Stimulated activated CD4-positive, alpha-beta T cell treated with anti-CD3 and anti-CD28 coated beads, Interleukin-2, amount 100 ng/mL, for 48 hours (primary cell): Measurements from ENCODE around the gene XYLT1.

Experiments
- DNase-seq, 2 donors: peaks; one replicate each; pipeline ENCODE4 v3.0.0-alpha.2; 2020

Gene XYLT1

GRCh38 chr16:17241264-17241835 is 229.4 kb downstream of the XYLT1 start:
- no peak for DNase-seq

- DNase-seq = no peak
Measured at GRCh38 chr16:17238285-17239028, 232.3 kb downstream of the XYLT1 start.

DNA sequence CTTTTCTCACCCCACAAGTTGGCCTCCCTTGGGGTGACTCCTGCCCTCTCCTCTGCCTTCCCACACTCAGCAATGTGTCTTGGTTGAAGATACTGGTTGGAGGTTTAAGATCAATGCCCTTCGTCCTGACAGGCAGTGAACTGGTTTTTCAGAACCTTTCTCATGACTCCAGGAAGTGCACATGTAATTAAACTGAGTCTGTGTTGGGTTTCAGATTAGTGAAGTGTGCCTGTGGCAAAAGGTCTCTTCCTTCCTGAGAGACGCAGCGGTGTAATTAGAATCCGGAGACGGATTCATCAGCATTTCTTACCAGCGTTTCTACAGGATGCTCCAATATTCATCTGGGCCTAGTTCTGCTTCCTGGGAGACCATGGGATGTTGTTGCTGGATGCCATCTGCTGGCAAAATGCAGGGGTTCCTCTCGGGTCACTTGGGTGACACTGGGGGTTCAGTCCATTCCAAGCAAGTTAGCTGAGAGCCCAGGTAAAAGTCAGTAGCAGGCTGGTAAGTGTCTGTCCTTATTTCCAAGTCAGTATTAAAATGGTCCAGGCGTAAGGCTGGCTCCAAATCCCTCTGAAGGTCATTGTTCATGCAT is 233.3 kb downstream of the XYLT1 start:
- no peak for DNase-seq

DNA sequence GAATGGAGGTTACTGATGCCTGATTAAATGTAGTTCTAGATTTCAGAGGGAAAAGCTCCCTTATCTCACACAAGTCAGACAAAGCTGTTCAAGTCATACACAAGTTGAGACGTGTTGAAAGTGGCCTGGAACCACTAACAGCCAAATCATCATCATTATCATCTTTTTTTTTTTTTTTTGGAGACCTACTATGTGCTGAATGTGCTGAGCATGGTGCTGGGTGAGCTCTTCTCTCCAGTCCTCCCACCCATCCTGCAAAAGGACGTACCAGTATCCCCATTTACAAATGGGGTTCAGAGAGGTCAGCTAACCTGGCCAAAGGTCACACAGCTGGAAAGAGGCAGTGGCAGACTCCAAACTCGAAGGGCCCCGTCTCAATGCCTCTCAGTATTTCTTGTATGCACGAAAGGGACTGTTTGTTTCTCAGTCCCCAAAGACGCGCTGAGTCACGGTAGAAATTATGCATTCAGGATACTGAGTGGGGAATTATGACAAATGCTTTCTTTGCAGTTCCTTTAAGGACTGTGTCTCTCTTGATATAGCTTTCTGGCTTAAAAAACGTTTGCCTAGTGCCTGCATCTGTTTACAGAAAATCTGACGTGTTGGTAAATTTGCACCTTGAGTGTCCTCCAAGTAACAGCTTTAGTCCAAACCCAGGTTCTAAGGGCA is 235.5 kb downstream of the XYLT1 start:
- DNase-seq = no peak

DNA sequence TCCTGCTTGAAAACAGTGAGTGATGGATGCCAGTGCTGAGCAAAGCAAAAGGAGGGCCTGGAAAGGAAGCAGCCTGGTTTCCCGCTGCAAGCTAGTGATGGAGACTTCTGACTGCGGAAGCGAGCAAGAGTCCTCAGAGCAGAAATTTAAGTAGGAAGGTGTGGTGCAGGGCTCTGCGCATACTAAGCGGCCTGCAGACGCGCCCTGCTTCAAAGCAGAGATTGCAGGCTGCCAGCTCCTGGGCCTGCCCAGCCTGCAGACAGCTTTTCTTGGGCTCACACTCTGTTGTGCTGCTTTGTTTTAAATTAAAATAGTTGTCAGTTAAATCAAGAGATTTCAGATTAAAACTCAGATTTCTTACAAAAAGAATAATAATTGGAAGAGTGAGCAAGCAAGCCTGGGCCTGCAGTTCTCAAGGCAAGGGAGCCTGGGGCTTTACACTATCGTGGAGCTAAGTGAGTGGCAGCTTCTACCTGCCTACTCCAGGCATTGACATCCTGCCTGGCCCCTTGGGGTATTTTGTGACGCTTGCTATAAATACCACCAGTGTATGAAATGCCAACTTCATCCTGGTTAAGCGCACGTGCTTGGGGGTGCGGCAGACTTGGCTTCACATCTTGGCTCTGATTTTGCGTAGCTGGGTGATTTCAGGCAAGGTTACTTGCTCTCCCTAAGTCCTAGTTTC is 237.3 kb downstream of the XYLT1 start:
- DNase-seq = no peak

DNA sequence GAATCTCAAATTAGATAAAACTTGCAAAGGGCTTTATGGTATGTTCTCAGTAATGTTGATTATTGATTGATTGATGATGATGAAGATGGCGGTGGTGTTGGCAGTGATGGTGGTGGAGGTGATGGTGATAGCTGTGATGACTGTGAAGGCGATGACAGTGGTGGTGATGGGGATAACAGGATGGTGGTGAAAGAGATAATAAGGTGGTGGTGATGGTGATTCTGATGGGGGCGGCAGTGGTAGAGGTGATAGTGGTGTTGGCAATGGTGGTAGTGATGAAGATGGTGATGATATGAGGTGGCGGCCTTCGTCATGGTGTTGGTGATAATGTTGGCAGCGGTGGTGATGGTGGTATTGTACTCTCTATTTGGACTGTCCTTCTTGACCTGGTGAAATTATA is 238.3 kb downstream of the XYLT1 start:
- DNase-seq = no peak

GRCh38 chr16:17231972-17232371 is 238.8 kb downstream of the XYLT1 start:
- no peak for DNase-seq

DNA sequence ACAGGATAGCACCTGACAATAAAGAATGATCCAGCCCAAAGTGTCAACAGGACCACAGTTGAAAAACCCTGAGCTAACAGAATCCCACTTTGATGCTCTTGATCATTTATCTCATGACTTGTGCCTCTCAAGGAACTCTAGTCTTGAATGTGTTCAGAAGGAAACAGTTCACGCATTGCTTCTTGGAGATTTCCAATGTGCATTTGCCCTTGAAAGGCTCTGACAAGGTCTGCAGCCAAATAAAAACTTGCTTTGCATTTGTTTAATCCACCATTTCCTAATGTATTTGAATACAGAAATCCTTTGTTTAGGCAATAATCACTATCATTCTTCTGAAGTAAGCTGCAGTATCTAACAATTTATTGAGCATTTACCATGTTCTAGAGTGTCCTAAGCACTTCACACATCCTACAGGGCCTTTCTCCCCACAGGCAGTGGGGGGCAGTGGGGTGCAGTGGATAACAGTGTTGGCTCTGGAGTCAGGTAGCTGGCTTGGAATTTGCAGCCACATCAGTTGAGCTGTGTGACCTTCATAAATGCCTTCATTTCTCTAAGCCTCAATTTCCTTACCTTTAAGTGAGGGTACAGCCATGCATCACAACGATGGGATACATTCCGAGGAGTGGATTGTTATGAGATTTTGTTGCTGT is 239.7 kb downstream of the XYLT1 start:
- DNase-seq = no peak

DNA sequence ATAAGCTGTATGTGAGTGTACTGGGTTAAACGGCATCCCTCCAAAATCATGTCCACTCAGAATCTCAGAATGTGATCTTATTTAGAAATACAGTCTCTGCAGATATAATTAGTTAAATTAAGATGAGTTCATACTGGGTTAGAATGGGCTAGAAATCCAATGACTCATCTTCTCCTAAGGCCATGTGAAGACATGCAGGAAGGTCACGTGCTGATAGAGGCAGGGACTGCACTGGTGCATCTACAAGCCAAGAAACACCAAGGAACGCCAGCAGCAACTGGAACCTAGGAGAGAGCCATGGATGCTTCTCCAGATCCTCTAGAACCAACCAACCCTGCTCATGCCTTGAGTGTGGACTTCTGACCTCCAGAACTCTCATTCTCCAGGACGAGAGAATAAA is 241.0 kb downstream of the XYLT1 start:
- DNase-seq = no peak

GRCh38 chr16:17229131-17229530 is 241.6 kb downstream of the XYLT1 start:
- DNase-seq = no peak

- no peak for DNase-seq
Measured at GRCh38 chr16:17228708-17229055, 242.1 kb downstream of the XYLT1 start.

DNA sequence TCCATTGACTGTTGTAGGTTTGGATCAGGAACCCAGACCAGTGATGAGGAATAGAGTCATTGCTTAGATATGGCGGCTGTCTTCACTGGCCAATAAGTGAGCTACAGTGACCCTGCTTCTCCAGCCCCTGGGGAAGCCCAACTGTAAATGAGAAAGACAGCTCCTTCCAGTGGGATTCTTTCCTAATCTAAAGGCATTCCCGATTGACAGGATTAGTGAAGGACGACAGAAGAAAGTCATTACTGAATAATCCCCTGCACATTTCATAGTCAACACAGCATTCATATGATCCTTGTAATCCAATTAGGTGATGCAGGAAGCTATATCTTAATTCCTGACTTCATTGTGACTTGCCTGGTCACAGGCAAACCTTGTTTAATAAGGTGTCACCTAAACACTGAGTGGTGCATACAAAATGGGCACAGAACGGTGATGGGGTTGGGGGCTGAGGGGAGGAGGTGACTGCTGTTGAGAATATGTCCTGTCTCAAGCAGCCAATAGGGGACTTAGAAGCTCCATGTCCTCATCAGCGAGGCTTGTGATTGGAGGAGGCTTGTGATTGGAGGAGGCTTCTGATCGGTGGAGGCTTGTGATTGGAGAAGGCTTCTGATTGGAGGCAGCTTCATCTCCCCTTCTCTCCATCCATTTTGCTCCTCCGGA is 242.6 kb downstream of the XYLT1 start:
- no peak for DNase-seq

DNA sequence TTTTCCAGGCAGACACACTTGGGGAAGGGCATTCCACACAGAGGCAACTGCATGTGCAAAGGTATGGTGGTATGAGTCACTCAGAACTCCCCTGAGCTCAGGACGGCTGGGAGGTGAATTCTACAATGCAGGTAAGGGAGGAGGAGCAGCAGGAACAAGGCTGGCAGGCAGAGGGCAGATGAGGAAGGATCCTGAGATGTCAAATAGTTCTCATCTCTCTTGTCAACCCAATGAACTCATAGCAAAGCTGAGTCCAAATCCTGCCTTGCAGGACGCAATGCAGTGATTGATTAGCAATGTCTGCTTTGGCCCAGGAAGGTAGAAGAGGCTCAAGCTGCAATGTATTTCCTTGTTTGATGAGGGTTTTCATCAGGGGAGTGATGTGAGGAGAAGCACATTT is 243.5 kb downstream of the XYLT1 start:
- no peak for DNase-seq

- DNase-seq = no peak
Measured at GRCh38 chr16:17225541-17225940, 245.2 kb downstream of the XYLT1 start.

DNA sequence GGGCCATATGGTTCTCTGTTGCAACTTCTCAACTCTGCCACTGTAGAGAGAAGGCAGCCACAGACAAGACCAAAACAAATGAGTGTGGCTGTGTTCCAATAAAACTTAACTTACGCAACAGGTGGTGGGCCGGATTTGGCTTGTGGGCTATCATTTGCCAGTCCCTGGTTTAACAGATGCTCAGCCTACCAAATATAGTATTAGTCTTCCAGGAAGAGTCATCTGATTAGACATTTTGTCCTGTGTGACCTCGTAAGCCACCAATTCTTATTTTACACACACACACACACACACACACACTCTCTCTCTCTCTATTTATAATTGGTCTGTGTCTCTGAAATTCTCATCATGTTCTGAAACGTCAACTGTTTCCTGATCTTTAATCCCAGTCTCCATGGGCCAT is 245.9 kb downstream of the XYLT1 start:
- DNase-seq = no peak

- DNase-seq = no peak
Measured at GRCh38 chr16:17224350-17224749, 246.4 kb downstream of the XYLT1 start.

- DNase-seq = no peak
Measured at GRCh38 chr16:17223576-17223975, 247.2 kb downstream of the XYLT1 start.

- no peak for DNase-seq
Measured at GRCh38 chr16:17222871-17223401, 247.8 kb downstream of the XYLT1 start.

- DNase-seq = no peak
Measured at GRCh38 chr16:17219991-17220390, 250.8 kb downstream of the XYLT1 start.

DNA sequence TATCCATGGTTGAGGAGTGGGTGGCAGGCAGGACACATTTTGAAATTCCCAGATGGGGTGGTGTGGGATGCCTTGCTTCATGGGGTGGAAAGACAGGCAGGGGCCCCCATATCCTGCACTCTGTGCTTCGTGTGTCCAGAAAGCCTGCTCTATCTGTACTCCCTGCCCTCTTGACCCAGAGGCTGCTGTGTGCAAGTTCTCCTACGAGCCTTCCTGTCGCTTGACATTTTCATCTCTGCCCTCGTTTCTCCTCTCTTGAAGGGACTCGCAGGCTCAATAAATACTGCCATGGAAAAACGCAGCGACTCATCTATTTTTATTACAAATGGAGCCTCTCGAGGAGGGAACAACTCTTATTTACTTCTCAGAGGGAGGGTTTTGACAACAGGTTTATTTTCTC is 254.8 kb downstream of the XYLT1 start:
- DNase-seq = no peak

GRCh38 chr16:17215306-17215705 is 255.5 kb downstream of the XYLT1 start:
- no peak for DNase-seq

DNA sequence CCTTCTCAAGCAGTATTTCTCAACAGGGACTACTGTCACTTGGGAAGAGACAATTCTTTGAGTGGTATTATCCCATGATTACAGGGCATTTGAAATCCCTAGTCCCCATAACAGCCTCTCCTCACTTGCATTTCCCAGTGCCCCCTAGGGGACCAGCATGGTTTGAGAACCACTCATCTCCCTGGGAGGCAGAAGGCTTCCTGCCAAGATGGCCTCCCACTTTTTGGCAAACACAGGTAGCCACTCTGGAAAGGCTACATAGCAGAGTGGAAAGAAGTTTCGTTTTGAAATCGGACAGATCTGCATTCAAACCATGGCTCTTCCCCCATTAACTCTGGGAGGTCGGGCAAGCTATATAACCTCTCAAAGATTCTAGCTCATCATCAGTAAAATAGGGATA is 256.8 kb downstream of the XYLT1 start:
- no peak for DNase-seq
